HepG2 (cell line): ENCODE measurements around the gene KLHL17. TPM values are rescaled to one million over a fixed set of nuclear protein-coding genes. Genes with fewer than 3 reads are reported as not detected.

Experiments used
- ARNTL ChIP-seq: sonication (generic); formaldehyde crosslinking; IDR thresholded peaks from 2 replicates; pipeline ENCODE4 v1.4.0; 2020; ENCODE audit warnings: mild to moderate bottlenecking, missing genetic modification reagents
- BCL6 ChIP-seq: IDR thresholded peaks from 2 replicates; pipeline ENCODE4 v1.6.1; 2016; ENCODE audit warnings: missing genetic modification reagents, missing compliant biosample characterization
- CHD2 ChIP-seq: IDR thresholded peaks from 2 replicates; pipeline ENCODE4 v1.6.1; 2011; ENCODE audit warnings: low read depth, low read length, improper control_type of control experiment
- CREM ChIP-seq, 2 experiments: sonication (generic) in 1 of 2; formaldehyde crosslinking in 1 of 2; IDR thresholded peaks; 2 replicates each; pipeline versions ENCODE4 v1.4.0 to v1.6.1; 2016 to 2020; ENCODE audit warnings: antibody characterized with exemption in 1 of 2, mild to moderate bottlenecking in 1 of 2, missing genetic modification reagents in 1 of 2
- FOXP1 ChIP-seq, 2 experiments: fragments of 450-650 bp in 1 of 2; IDR thresholded peaks; 2 replicates each; pipeline ENCODE4 v1.6.1; 2017 to 2018; ENCODE audit warnings: antibody characterized with exemption in 1 of 2
- GFI1 ChIP-seq: sonication (generic); formaldehyde crosslinking; IDR thresholded peaks from 2 replicates; pipeline ENCODE4 v1.5.0; 2020; ENCODE audit warnings: missing genetic modification reagents, mild to moderate bottlenecking, borderline replicate concordance
- KDM2A ChIP-seq: sonication (generic); formaldehyde crosslinking; IDR thresholded peaks from 2 replicates; pipeline ENCODE4 v1.4.0; 2020; ENCODE audit warnings: low read depth, missing genetic modification reagents, borderline replicate concordance
- KDM5B ChIP-seq: sonication (generic); formaldehyde crosslinking; IDR thresholded peaks from 2 replicates; pipeline ENCODE4 v1.4.0; 2020; ENCODE audit warnings: missing genetic modification reagents, mild to moderate bottlenecking, borderline replicate concordance
- KMT2A ChIP-seq: sonication (generic); formaldehyde crosslinking; IDR thresholded peaks from 2 replicates; pipeline ENCODE4 v1.4.0; 2020; ENCODE audit warnings: missing genetic modification reagents
- MAFG ChIP-seq: sonication (generic); formaldehyde crosslinking; IDR thresholded peaks from 2 replicates; pipeline ENCODE4 v1.5.1; 2020; ENCODE audit warnings: mild to moderate bottlenecking, missing genetic modification reagents
- MED8 ChIP-seq: sonication (generic); formaldehyde crosslinking; IDR thresholded peaks from 2 replicates; pipeline ENCODE4 v1.8.1; 2023; ENCODE audit warnings: mild to moderate bottlenecking, missing genetic modification reagents; ENCODE audit not compliant: insufficient replicate concordance
- NCOA1 ChIP-seq: sonication (generic); formaldehyde crosslinking; IDR thresholded peaks from 2 replicates; pipeline ENCODE4 v1.9.0; 2021; ENCODE audit warnings: missing genetic modification reagents
- NFKBIZ ChIP-seq: IDR thresholded peaks from 2 replicates; pipeline ENCODE4 v1.6.1; 2018; ENCODE audit warnings: missing genetic modification reagents, missing compliant biosample characterization
- PITX1 ChIP-seq: sonication (generic); formaldehyde crosslinking; IDR thresholded peaks from 2 replicates; pipeline ENCODE4 v1.5.1; 2020; ENCODE audit warnings: mild to moderate bottlenecking, missing genetic modification reagents
- RAD21 ChIP-seq: fragments of 450-650 bp; formaldehyde crosslinking; IDR thresholded peaks from 2 replicates; pipeline ENCODE4 v1.5.0; 2020; ENCODE audit warnings: mild to moderate bottlenecking
- RFXANK ChIP-seq: IDR thresholded peaks from 2 replicates; pipeline ENCODE4 v1.6.1; 2016
- ZNF12 ChIP-seq: sonication (generic); formaldehyde crosslinking; IDR thresholded peaks from 2 replicates; pipeline ENCODE4 v1.5.0; 2020; ENCODE audit warnings: missing genetic modification reagents
- ZNF615 ChIP-seq: sonication (generic); formaldehyde crosslinking; IDR thresholded peaks from 2 replicates; pipeline ENCODE4 v1.5.0; 2020; ENCODE audit warnings: mild to moderate bottlenecking, missing genetic modification reagents, borderline replicate concordance
- ZSCAN29 ChIP-seq: sonication (generic); formaldehyde crosslinking; conservative IDR thresholded peaks from 2 replicates; pipeline ENCODE4 v1.4.0; 2020; ENCODE audit warnings: mild to moderate bottlenecking, missing genetic modification reagents
- polyA plus RNA-seq, 8 experiments: library from polyadenylated mRNA; depleted of rRNA in 3 of 8; stranded (reverse) in 7 of 8; unstranded in 1 of 8; fragments of >200 nt; fragmentation: Illumina TruSeq in 4 of 8; extraction: Trizol in 4 of 8; gene quantifications; 2 replicates each; pipeline versions ENCODE4 v1.2.1 to v1.2.3, GENCODE V29; 2011 to 2016; ENCODE audit warnings: low read depth in 4 of 8, missing spikeins in 1 of 8, mixed read lengths in 1 of 8; ENCODE audit not compliant: insufficient read depth in 1 of 8
- total RNA-seq, 5 experiments: library from RNA; depleted of rRNA; stranded (reverse); fragments of >200 nt; fragmentation: Illumina TruSeq; extraction: Trizol; gene quantifications; 2 replicates each; pipeline ENCODE4 v1.2.3, GENCODE V29; 2016; ENCODE audit warnings: low read depth in 1 of 5
- TF ChIP-seq, protein P1 (sequence below): sonication (generic); formaldehyde crosslinking; IDR thresholded peaks from 2 replicates; pipeline ENCODE4 v1.5.1; 2020; ENCODE audit warnings: missing genetic modification reagents, mild to moderate bottlenecking, borderline replicate concordance
- TF ChIP-seq, protein P2 (sequence below): sonication (generic); formaldehyde crosslinking; IDR thresholded peaks from 2 replicates; pipeline ENCODE4 v1.4.0; 2020; ENCODE audit warnings: missing genetic modification reagents, mild to moderate bottlenecking, borderline replicate concordance
- TF ChIP-seq, protein P3 (sequence below): sonication (generic); formaldehyde crosslinking; IDR thresholded peaks from 2 replicates; pipeline ENCODE4 v1.8.1; 2023; ENCODE audit warnings: mild to moderate bottlenecking, missing genetic modification reagents

Gene KLHL17
- total and polyA plus RNA-seq, 2 of the 13 experiments (the other 11 are each of a cell fraction or from before 2014, with no cell fraction given): 9.3 to 24.7 TPM

DNA sequence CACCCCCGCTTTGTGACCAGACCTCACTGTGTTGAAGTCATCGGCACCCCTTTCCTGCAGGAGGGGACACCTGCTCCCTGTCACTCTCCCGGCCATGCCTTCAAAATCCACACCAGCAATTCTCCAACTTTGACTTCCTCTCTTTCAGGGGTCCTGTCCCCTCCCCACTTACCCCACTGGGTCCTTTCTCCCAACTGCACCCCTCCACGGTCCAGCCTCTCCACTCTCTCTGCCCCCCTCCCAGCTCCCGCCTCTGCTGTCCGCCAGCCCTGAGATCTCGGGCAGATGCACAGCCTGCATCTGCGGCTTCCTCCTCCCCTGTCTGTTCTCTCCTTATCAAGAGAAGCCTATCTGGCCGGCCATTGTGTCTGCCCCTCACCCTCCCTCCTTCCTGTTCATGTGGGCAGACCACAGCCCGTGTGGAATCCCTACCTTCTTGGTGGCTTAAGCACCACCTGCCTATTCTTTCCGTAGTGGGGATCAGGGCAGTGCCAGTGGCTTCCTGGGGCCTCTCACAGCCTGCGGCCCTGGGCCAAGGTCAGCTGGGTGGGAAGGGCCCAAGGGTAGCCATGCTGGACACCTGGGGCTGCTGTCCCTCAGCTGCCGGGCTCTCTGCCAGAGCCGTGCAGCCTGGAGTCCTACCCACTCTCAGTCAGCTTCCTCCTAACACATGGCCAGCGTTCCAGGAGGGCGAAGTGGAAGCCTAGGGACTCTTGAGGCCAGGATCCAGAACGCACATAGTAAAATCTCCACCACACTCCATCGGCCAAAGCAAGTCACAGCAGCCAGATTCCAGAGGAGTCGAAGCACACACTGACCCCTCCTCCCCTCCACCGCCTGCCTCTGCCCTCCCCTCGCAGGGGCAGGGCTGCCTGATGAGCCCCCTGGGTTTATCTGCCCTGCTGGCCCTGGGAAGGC is 44.7 kb downstream of the KLHL17 start (continued):
- TF ChIP-seq GFI1 (no peak), RFXANK (CRISPR knock-in tag) (no peak), RAD21 (CRISPR knock-in tag) (0 out of 2 replicates have a peak, but pooled peaks have one; percentile 38), MAFG (CRISPR knock-in tag) (no peak), CREM (IDR thresholded peaks at IDR 0.05) (no peak), CREM (CRISPR knock-in tag; IDR thresholded peaks at IDR 0.05) (no peak), NCOA1 (no peak), ARNTL (no peak), KDM2A (CRISPR knock-in tag) (peak; percentile 51; the same call in 1 of the 2 replicates), KMT2A (CRISPR knock-in tag) (no peak), CHD2 (no peak), ZNF12 (CRISPR knock-in tag) (no peak), BCL6 (no peak), KDM5B (CRISPR knock-in tag) (no peak), MED8 (CRISPR knock-in tag) (no peak), ZNF615 (no peak), NFKBIZ (no peak), ZSCAN29 (CRISPR knock-in tag) (0 out of 2 replicates have a peak, but pooled peaks have one; percentile 53), FOXP1 (IDR thresholded peaks at IDR 0.05) (no peak), FOXP1 (CRISPR knock-in tag; IDR thresholded peaks at IDR 0.05) (no peak; the same call in 1 of the 2 replicates), PITX1 (0 out of 2 replicates have a peak, but pooled peaks have one; percentile 12)
- TF ChIP-seq, protein P1, sequence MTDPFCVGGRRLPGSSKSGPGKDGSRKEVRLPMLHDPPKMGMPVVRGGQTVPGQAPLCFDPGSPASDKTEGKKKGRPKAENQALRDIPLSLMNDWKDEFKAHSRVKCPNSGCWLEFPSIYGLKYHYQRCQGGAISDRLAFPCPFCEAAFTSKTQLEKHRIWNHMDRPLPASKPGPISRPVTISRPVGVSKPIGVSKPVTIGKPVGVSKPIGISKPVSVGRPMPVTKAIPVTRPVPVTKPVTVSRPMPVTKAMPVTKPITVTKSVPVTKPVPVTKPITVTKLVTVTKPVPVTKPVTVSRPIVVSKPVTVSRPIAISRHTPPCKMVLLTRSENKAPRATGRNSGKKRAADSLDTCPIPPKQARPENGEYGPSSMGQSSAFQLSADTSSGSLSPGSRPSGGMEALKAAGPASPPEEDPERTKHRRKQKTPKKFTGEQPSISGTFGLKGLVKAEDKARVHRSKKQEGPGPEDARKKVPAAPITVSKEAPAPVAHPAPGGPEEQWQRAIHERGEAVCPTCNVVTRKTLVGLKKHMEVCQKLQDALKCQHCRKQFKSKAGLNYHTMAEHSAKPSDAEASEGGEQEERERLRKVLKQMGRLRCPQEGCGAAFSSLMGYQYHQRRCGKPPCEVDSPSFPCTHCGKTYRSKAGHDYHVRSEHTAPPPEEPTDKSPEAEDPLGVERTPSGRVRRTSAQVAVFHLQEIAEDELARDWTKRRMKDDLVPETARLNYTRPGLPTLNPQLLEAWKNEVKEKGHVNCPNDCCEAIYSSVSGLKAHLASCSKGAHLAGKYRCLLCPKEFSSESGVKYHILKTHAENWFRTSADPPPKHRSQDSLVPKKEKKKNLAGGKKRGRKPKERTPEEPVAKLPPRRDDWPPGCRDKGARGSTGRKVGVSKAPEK (CRISPR knock-in tag): no peak
- TF ChIP-seq, protein P2, sequence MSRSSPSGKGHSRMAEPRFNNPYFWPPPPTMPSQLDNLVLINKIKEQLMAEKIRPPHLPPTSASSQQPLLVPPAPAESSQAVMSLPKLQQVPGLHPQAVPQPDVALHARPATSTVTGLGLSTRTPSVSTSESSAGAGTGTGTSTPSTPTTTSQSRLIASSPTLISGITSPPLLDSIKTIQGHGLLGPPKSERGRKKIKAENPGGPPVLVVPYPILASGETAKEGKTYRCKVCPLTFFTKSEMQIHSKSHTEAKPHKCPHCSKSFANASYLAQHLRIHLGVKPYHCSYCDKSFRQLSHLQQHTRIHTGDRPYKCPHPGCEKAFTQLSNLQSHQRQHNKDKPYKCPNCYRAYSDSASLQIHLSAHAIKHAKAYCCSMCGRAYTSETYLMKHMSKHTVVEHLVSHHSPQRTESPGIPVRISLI (CRISPR knock-in tag): no peak
- TF ChIP-seq, protein P3, sequence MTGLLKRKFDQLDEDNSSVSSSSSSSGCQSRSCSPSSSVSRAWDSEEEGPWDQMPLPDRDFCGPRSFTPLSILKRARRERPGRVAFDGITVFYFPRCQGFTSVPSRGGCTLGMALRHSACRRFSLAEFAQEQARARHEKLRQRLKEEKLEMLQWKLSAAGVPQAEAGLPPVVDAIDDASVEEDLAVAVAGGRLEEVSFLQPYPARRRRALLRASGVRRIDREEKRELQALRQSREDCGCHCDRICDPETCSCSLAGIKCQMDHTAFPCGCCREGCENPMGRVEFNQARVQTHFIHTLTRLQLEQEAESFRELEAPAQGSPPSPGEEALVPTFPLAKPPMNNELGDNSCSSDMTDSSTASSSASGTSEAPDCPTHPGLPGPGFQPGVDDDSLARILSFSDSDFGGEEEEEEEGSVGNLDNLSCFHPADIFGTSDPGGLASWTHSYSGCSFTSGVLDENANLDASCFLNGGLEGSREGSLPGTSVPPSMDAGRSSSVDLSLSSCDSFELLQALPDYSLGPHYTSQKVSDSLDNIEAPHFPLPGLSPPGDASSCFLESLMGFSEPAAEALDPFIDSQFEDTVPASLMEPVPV (CRISPR knock-in tag): no peak
